ENCODE measurements around the gene IRS1.

The IRS1 gene

GRCh38 chr2:226747288-226747687 is 52.3 kb downstream of the IRS1 start:
- TF ChIP-seq CTCF (IDR thresholded peaks at IDR 0.05; ENCODE audit: low read depth, low read length), result no peak
- H3K9me3 ChIP-seq, result no peaks in the 10 kb centered on the region
- H3K36me3 ChIP-seq, result no peaks in the 10 kb centered on the region
- no peaks in the 10 kb centered on the region for H3K27me3 ChIP-seq
- no peak overlapping the region for H3K4me3 ChIP-seq (ENCODE audit: low read depth, low read length)
- H3K4me1 ChIP-seq, result no peaks in the 10 kb centered on the region
- no peak for DNase-seq

- no peaks in the 10 kb centered on the region for H3K36me3 ChIP-seq
- no peak for DNase-seq
- no peaks in the 10 kb centered on the region for H3K4me1 ChIP-seq
- no peak for TF ChIP-seq CTCF (IDR thresholded peaks at IDR 0.05; ENCODE audit: low read depth, low read length)
- H3K9me3 ChIP-seq, result no peaks in the 10 kb centered on the region
- H3K27me3 ChIP-seq, result no peaks in the 10 kb centered on the region
- H3K4me3 ChIP-seq (ENCODE audit: low read depth, low read length), result no peak overlapping the region
Measured at GRCh38 chr2:226746196-226746800, 53.3 kb downstream of the IRS1 start.

- no peak for DNase-seq
- H3K4me3 ChIP-seq (ENCODE audit: low read depth, low read length), result no peak overlapping the region
- no peaks in the 10 kb centered on the region for H3K27me3 ChIP-seq
- H3K36me3 ChIP-seq, result no peaks in the 10 kb centered on the region
- no peaks in the 10 kb centered on the region for H3K4me1 ChIP-seq
- no peak for TF ChIP-seq CTCF (IDR thresholded peaks at IDR 0.05; ENCODE audit: low read depth, low read length)
- no peaks in the 10 kb centered on the region for H3K9me3 ChIP-seq
Measured at GRCh38 chr2:226743915-226744314, 55.7 kb downstream of the IRS1 start.

- no peak overlapping the region for H3K4me3 ChIP-seq (ENCODE audit: low read depth, low read length)
- no peaks in the 10 kb centered on the region for H3K36me3 ChIP-seq
- no peaks in the 10 kb centered on the region for H3K27me3 ChIP-seq
- H3K4me1 ChIP-seq, result no peaks in the 10 kb centered on the region
- no peak for TF ChIP-seq CTCF (IDR thresholded peaks at IDR 0.05; ENCODE audit: low read depth, low read length)
- H3K9me3 ChIP-seq, result no peaks in the 10 kb centered on the region
- DNase-seq, result no peak
Measured at GRCh38 chr2:226742347-226742746, 57.3 kb downstream of the IRS1 start.

GRCh38 chr2:226740039-226740648 is 59.5 kb downstream of the IRS1 start:
- no peak for DNase-seq
- no peak for TF ChIP-seq CTCF (IDR thresholded peaks at IDR 0.05; ENCODE audit: low read depth, low read length)
- H3K9me3 ChIP-seq, result no peaks in the 10 kb centered on the region
- no peaks in the 10 kb centered on the region for H3K4me1 ChIP-seq
- H3K4me3 ChIP-seq (ENCODE audit: low read depth, low read length), result no peak overlapping the region
- no peaks in the 10 kb centered on the region for H3K36me3 ChIP-seq
- no peaks in the 10 kb centered on the region for H3K27me3 ChIP-seq

GRCh38 chr2:226739545-226740030 is 60.0 kb downstream of the IRS1 start:
- no peaks in the 10 kb centered on the region for H3K4me1 ChIP-seq
- DNase-seq, result no peak
- H3K27me3 ChIP-seq, result no peaks in the 10 kb centered on the region
- H3K9me3 ChIP-seq, result no peaks in the 10 kb centered on the region
- no peak overlapping the region for H3K4me3 ChIP-seq (ENCODE audit: low read depth, low read length)
- H3K36me3 ChIP-seq, result no peaks in the 10 kb centered on the region
- no peak for TF ChIP-seq CTCF (IDR thresholded peaks at IDR 0.05; ENCODE audit: low read depth, low read length)

Data from BE2C (cell line).